Stimulated activated naive CD8-positive, alpha-beta T cell treated with anti-CD3 and anti-CD28 coated beads, Interleukin-15, amount 100 ng/mL, for 72 hours (primary cell): ENCODE results near the gene ATXN7L1.
A peak's percentile ranks its signal among the peaks of the same experiment; 100 is the strongest.
"Not testable (repeated sequence)": the region's sequence is repeated elsewhere in the genome, so short reads cannot be mapped to it uniquely, and the experiment has no call there.

Experiments used
- ATAC-seq: fragments of 150-1000 bp; cut with Tn5 transposase; 2 replicates; pipeline ENCODE4 v1.10.0; 2021; ENCODE audit warnings: mild to moderate bottlenecking, moderate library complexity
- DNase-seq, 2 donors: peaks; one replicate each; pipeline ENCODE4 v3.0.0; 2021 to 2022
- H3K27ac Mint-ChIP-seq, 2 donors: one replicate each; pipeline ENCODE4 v1.8.0; 2022; ENCODE audit warnings: mild to moderate bottlenecking in 2 of 2, mixed read lengths in 2 of 2, moderate library complexity in 2 of 2
- H3K27me3 Mint-ChIP-seq: one replicate; pipeline ENCODE4 v1.8.0; 2022; ENCODE audit warnings: mixed read lengths
- H3K4me1 Mint-ChIP-seq: one replicate; pipeline ENCODE4 v1.8.0; 2022; ENCODE audit warnings: mild to moderate bottlenecking, mixed read lengths
- H3K4me3 Mint-ChIP-seq, 2 donors: one replicate each; pipeline ENCODE4 v1.8.0; 2022; ENCODE audit warnings: mild to moderate bottlenecking in 2 of 2, mixed read lengths in 2 of 2, moderate library complexity in 1 of 2
- H3K9me3 Mint-ChIP-seq, 2 donors: one replicate each; pipeline ENCODE4 v1.8.0; 2022; ENCODE audit warnings: mixed read lengths in 2 of 2

ATXN7L1 gene

DNA sequence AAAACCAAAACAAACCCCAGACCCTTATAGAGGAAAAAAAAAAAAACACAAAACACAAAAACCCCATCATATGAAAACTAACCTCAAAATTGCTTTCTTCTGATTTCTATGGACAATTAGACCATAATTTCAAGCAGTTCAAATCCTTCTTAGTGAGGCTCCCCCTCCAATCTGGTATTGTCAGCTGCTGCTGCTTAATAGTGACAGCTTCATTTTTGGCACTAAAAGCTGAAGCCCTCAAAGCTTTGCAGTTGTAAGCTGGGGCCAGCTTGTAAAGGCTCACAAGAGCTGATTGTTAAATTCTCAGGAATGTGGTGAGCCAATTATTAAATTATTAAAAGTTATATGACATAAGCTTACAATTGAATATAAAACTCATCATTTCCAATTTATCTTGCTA, 21.9 kb downstream of the ATXN7L1 start:
- peaks cover 8% of the 10 kb centered on the region for H3K27me3 Mint-ChIP-seq
- no peak for DNase-seq
- H3K27ac Mint-ChIP-seq: no peak overlapping the region
- H3K4me3 Mint-ChIP-seq: no peak overlapping the region
- peaks cover 54% of the 10 kb centered on the region for H3K4me1 Mint-ChIP-seq
- H3K9me3 Mint-ChIP-seq: no peaks in the 10 kb centered on the region
- ATAC-seq: no peak

GRCh38 chr7:105853931-105854419, 22.4 kb downstream of the ATXN7L1 start:
- peaks cover 59% of the 10 kb centered on the region for H3K4me1 Mint-ChIP-seq
- DNase-seq: no peak
- ATAC-seq: no peak
- no peak overlapping the region for H3K4me3 Mint-ChIP-seq
- peaks cover 8% of the 10 kb centered on the region for H3K27me3 Mint-ChIP-seq
- H3K9me3 Mint-ChIP-seq: no peaks in the 10 kb centered on the region
- H3K27ac Mint-ChIP-seq: no peak overlapping the region

- DNase-seq: no peak
- Mint-ChIP-seq H3K4me3 (no peak overlapping the region), H3K27me3 (peaks cover 8% of the 10 kb centered on the region), H3K9me3 (peaks cover 0 to 10% of the 10 kb centered on the region in 2 donors), H3K4me1 (peaks cover 59% of the 10 kb centered on the region), H3K27ac (peak overlapping the region in 1 of 2 donors; percentile 20)
- no peak for ATAC-seq
Measured at GRCh38 chr7:105851064-105851463, 25.3 kb downstream of the ATXN7L1 start.

DNA sequence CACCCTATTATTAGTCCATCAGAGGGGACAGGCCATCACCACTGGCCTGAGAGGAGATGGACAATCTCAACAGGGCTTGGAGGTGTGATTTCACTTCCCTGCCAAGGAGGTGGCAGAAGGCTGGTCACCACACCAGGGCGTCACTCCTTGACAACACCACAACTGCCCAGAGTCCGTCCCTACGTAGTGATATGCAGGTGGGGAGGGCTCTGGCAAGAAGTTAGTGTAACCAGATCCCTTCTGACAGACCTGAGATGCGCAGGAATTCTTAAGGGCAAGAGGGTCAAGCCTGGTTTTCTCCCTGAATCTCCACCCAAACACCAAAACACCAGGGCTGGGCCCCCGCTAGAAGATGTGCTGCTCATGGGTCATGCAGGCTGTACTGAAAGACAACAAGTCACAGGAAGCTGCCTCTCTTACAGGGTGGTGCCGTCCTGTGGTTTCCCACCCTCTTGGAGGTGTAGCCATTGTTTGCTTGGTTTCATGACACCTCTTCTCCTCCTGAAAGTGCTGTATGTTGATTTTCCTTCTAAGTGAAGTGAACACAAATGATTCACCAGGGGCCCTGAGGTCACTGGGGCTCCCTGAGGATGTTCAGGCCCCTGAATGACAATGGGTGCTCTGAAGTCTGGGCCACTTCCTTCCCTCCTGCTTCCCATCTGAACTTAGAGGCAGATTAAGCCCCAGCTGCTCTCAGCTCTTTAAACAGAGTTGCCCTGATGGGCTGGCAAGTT, 27.1 kb downstream of the ATXN7L1 start:
- Mint-ChIP-seq H3K27ac (peak overlapping the region; percentile 57 to 61), H3K4me1 (peaks cover 54% of the 10 kb centered on the region), H3K4me3 (peak overlapping the region; percentile 42 to 64), H3K27me3 (peaks cover 8% of the 10 kb centered on the region), H3K9me3 (peaks cover 5 to 15% of the 10 kb centered on the region in 2 donors)
- DNase-seq (peak; percentile 48 to 81), ATAC-seq (peak; percentile 99)

DNA sequence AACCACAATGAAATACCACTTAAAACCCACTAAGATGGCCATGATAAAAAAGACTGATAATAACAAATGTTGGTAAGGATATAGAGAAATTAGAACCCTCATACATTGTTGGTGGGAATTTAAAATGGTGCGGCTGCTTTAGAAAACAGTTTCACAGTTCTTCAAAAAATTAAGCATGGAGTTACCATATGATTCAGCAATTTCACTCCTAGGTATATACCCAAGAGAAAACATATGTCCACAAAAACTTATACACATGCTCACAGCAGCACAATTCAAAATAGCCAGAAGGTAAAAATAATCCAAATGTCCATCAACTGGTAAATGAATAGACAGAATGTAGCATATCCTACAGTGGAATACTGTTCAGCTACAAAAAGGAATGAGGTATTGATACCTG, 30.0 kb downstream of the ATXN7L1 start:
- ATAC-seq (no peak), DNase-seq (no peak)
- Mint-ChIP-seq H3K4me3 (no peak overlapping the region), H3K27me3 (no peaks in the 10 kb centered on the region), H3K4me1 (peaks cover 40% of the 10 kb centered on the region), H3K9me3 (peaks cover 10 to 16% of the 10 kb centered on the region in 2 donors), H3K27ac (no peak overlapping the region)

DNA sequence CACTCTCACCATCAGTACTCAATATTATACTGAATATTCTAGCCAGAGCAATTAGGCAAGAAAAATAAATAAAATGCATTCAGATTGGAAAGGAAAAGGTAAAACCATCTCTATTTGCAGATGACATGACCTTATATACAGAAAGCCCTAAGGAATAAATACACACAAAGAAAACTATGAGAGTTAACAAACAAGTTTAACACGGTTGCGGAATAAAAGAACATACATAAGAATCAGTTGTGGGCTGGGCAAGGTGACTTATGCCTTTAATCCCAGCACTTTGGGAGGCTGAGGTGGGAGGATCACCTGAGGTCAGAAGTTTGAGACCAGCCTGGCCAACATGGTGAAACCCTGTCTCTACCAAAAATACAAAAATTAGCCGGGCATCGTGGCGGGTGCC, 31.7 kb downstream of the ATXN7L1 start:
- ATAC-seq, H3K4me3 Mint-ChIP-seq, DNase-seq, H3K27ac Mint-ChIP-seq, H3K27me3 Mint-ChIP-seq: not testable (repeated sequence)
- Mint-ChIP-seq H3K4me1 (peaks cover 23% of the 10 kb centered on the region), H3K9me3 (peaks cover 10 to 16% of the 10 kb centered on the region in 2 donors)

GRCh38 chr7:105841866-105842265, 34.5 kb downstream of the ATXN7L1 start:
- Mint-ChIP-seq H3K27ac (no peak overlapping the region), H3K27me3 (no peaks in the 10 kb centered on the region), H3K9me3 (peaks cover 10 to 11% of the 10 kb centered on the region in 2 donors), H3K4me3 (no peak overlapping the region), H3K4me1 (peaks cover 5% of the 10 kb centered on the region)
- ATAC-seq (no peak), DNase-seq (no peak)

GRCh38 chr7:105840981-105841749, 35.2 kb downstream of the ATXN7L1 start:
- Mint-ChIP-seq H3K27me3 (no peaks in the 10 kb centered on the region), H3K4me3 (no peak overlapping the region), H3K9me3 (peaks cover 6 to 10% of the 10 kb centered on the region in 2 donors), H3K4me1 (no peaks in the 10 kb centered on the region), H3K27ac (no peak overlapping the region)
- ATAC-seq (no peak), DNase-seq (no peak)

GRCh38 chr7:105839266-105839665, 37.1 kb downstream of the ATXN7L1 start:
- no peak overlapping the region for H3K4me3 Mint-ChIP-seq
- no peak overlapping the region for H3K27ac Mint-ChIP-seq
- ATAC-seq: no peak
- no peaks in the 10 kb centered on the region for H3K27me3 Mint-ChIP-seq
- H3K4me1 Mint-ChIP-seq: no peaks in the 10 kb centered on the region
- no peak for DNase-seq
- peaks cover under 1 to 4% of the 10 kb centered on the region in 2 donors for H3K9me3 Mint-ChIP-seq

- ATAC-seq: no peak
Measured at GRCh38 chr7:105838627-105839231, 37.7 kb downstream of the ATXN7L1 start.

GRCh38 chr7:105837765-105838626, 38.4 kb downstream of the ATXN7L1 start:
- no peak for ATAC-seq
- Mint-ChIP-seq H3K27ac (no peak overlapping the region), H3K27me3 (no peaks in the 10 kb centered on the region), H3K4me3 (no peak overlapping the region), H3K9me3 (no peaks in the 10 kb centered on the region), H3K4me1 (peaks cover 1% of the 10 kb centered on the region)
- DNase-seq: no peak

More at GRCh38 chr7:105838627-105839231, 37.7 kb downstream of the ATXN7L1 start:
- Mint-ChIP-seq H3K4me3 (no peak overlapping the region), H3K4me1 (no peaks in the 10 kb centered on the region), H3K9me3 (no peaks in the 10 kb centered on the region), H3K27me3 (no peaks in the 10 kb centered on the region), H3K27ac (no peak overlapping the region)
- DNase-seq: no peak

- H3K27ac Mint-ChIP-seq: no peak overlapping the region
- H3K9me3 Mint-ChIP-seq: no peaks in the 10 kb centered on the region
- H3K4me3 Mint-ChIP-seq: no peak overlapping the region
- ATAC-seq: no peak
- H3K4me1 Mint-ChIP-seq: peaks cover 6% of the 10 kb centered on the region
- H3K27me3 Mint-ChIP-seq: no peaks in the 10 kb centered on the region
- no peak for DNase-seq
Measured at GRCh38 chr7:105835441-105835840, 41.0 kb downstream of the ATXN7L1 start.

DNA sequence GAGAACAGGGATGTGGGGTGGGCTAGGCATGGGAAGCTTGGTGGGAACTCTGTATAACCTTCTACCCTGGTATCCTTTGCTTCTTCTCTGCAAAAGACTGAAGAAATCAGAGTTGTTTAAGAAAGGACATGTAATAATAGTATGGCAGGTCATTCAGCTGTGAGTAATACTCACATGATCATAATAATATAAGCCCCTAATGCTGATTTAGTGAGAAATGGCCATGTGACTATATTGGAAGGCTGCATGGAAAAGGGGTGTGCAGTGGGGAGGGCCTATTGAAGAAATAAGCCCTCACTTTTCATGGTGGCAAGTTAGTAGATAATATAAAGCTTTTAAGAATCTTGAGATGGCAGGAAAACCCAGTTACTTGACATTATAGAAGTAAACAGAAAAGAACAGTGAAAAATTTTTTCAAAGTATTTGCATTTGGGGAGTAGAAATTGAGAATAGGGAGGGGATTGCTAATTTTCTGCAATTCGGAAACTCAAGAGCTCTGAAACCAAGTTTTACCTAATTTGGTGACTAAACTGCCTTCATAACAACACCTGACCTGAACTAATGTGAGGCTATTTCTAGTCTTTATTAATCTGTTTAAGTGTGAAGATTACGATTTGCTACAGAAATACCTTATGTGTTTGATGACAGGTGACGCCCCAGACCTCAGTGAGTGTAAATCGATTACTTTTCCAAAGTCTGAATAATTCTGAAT, 44.4 kb downstream of the ATXN7L1 start:
- H3K4me3 Mint-ChIP-seq: no peak overlapping the region
- H3K27ac Mint-ChIP-seq: no peak overlapping the region
- no peak for ATAC-seq

GRCh38 chr7:105831302-105831620, 45.1 kb downstream of the ATXN7L1 start:
- no peaks in the 10 kb centered on the region for H3K9me3 Mint-ChIP-seq
- peaks cover 6% of the 10 kb centered on the region for H3K4me1 Mint-ChIP-seq
- H3K4me3 Mint-ChIP-seq: no peak overlapping the region
- ATAC-seq: no peak
- DNase-seq: no peak
- H3K27ac Mint-ChIP-seq: no peak overlapping the region
- H3K27me3 Mint-ChIP-seq: no peaks in the 10 kb centered on the region

More for the DNA sequence above, 44.4 kb downstream of the ATXN7L1 start:
- Mint-ChIP-seq H3K27me3 (no peaks in the 10 kb centered on the region), H3K9me3 (no peaks in the 10 kb centered on the region), H3K4me1 (peaks cover 6% of the 10 kb centered on the region)
- no peak for DNase-seq
